Activated T-helper 2 cell treated with anti-CD3 and anti-CD28 coated beads, Interferon-gamma antibody, Interleukin-2, Interleukin-4, amounts not matched to agents 10 μg/mL and 5 μg/mL and 100 μg/mL, durations not matched to agents 14 hours and 24 hours and 36 hours (primary cell): ENCODE results near the gene PPP1R14C. TPM values are rescaled to one million over a fixed set of nuclear protein-coding genes. Genes with fewer than 3 reads are reported as not detected.

Experiments used
- DNase-seq: peaks from one replicate; pipeline ENCODE4 v3.0.0; 2021; ENCODE audit warnings: low spot score
- H3K27ac Mint-ChIP-seq: one replicate; pipeline ENCODE4 v1.8.0; 2021; ENCODE audit warnings: mixed read lengths
- H3K27me3 Mint-ChIP-seq: one replicate; pipeline ENCODE4 v1.8.0; 2021; ENCODE audit warnings: low read depth, mixed read lengths
- H3K36me3 Mint-ChIP-seq: one replicate; pipeline ENCODE4 v1.8.0; 2021; ENCODE audit warnings: low read depth, mixed read lengths
- H3K4me1 Mint-ChIP-seq: one replicate; pipeline ENCODE4 v1.8.0; 2021; ENCODE audit warnings: low read depth, mixed read lengths
- H3K4me3 Mint-ChIP-seq: one replicate; pipeline ENCODE4 v1.8.0; 2021; ENCODE audit warnings: low read depth, mild to moderate bottlenecking, moderate library complexity, mixed read lengths
- H3K9me3 Mint-ChIP-seq: one replicate; pipeline ENCODE4 v1.8.0; 2021; ENCODE audit warnings: mixed read lengths
- intact Hi-C: fragments of 100-400 bp; cut with micrococcal nuclease; formaldehyde crosslinking; loops from one replicate; pipeline ENCODE4 v1.15.1; 2023
- total RNA-seq: library from RNA; stranded (reverse); gene quantifications from 2 replicates; pipeline ENCODE4 v1.2.3, GENCODE V29; 2022

PPP1R14C gene
- total RNA-seq, 1 donor from 2014 or later, result 0.23 TPM

DNA sequence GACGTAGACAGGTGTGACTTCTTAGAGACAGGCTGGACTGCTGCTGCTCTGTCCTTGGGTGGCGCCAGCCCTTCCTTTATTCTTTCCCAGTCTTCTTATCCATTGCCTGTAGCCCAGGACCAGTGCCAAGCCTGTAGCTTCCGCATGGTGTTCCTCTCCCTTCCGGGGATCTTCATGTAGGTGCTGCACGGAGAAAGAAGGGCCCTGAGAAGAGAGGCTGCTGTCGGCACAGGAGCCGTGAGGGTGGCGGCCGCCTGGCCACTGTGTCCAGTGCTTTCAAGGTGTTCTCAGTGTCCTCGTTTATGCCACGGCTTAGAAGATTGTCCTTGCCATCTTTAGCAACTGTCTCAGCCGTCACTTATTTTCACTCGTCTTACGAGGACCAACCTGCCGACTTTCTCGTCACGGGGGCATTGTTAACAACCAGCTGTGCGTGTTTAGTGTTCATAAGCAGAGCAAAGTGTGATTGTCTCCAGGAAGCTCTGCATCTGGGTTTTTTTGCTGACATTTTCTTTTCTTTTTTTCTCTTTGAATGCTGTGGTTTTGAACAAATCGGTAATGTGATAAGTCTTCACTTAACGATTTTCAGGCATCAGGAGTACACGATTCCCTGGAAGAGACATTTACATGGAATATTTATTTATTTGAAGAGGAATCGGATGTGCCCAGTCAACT, 61.2 kb downstream of the PPP1R14C start:
- H3K27ac Mint-ChIP-seq, result no peak overlapping the region
- H3K4me3 Mint-ChIP-seq, result no peak overlapping the region
- DNase-seq, result no peak
- intact Hi-C loops, result no loop called here
- peaks cover 2% of the 10 kb centered on the region for H3K4me1 Mint-ChIP-seq
- H3K36me3 Mint-ChIP-seq, result no peaks in the 10 kb centered on the region
- peaks cover 9% of the 10 kb centered on the region for H3K27me3 Mint-ChIP-seq
- H3K9me3 Mint-ChIP-seq, result no peaks in the 10 kb centered on the region

DNA sequence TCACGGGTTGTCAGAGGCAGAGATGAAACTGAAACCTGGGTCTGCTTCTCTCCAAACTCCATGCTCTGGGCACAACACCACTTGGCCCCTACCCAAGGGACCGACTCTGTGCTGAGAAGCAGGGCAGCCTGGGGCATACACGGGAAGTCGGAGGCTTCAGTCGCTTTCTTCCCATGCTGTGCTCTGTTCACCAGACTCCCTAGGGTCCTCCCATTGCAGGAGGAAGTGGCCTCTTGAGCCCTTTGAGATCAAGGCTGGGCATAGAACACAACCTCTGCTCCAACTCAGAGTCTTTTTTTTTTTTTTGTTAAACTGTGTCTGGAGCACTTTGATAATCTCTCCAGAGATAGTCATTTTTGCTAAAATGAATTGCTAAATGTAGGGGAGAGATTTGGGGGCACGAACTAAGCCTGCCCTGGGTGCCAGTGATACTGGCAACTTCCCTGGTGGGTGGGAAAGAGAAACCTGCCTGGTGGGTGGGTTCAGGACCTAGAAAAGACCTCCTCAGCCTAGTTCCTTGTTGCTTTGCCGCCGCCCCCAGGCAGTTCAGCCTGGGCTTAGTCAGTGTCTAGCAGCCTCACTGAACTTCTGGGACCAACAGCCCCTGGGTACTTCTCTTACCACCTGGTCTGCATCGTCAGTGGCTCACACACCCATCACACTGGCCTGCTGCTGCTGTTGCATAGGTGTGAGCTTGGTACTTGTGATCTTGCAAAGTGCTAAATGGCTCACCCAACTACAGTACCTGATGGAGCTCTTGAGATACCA, 62.0 kb downstream of the PPP1R14C start:
- Mint-ChIP-seq H3K27me3 (peaks cover 9% of the 10 kb centered on the region), H3K36me3 (no peaks in the 10 kb centered on the region), H3K4me1 (peaks cover 2% of the 10 kb centered on the region), H3K9me3 (no peaks in the 10 kb centered on the region), H3K27ac (no peak overlapping the region), H3K4me3 (no peak overlapping the region)
- intact Hi-C loops, result no loop called here
- no peak for DNase-seq

DNA sequence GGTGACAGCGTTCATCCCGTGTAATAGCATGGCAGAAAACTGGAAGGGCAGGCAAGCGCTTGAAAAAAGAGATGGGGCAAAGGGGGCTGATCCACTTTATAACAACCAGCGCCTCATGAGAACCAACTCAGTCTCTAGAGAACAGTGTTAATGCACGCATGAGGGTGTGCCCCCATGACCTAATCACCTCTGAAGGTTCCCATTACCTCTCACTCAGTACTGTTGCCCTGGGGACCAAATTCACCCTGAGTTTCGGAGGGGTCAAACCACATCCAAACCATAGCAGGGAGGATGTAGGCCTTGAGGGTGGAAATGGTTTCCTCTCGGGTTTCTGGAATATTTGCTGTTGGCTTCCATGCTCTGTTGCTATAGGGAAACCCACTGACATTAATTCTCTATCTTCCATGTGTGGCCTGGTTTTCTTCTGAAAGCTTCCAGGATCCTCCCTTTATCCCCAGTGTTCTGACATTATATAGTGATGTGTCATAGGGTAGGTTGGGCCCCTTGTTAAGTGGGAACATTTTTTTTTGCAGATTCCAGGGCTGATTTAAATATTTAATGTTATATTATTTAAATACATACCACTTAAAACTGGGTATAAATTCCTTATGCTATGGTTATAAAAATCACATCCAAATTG, 65.2 kb downstream of the PPP1R14C start:
- H3K27me3 Mint-ChIP-seq, result peaks cover 6% of the 10 kb centered on the region
- no peaks in the 10 kb centered on the region for H3K4me1 Mint-ChIP-seq
- no peak overlapping the region for H3K4me3 Mint-ChIP-seq
- intact Hi-C loops, result no loop called here
- DNase-seq, result no peak
- no peak overlapping the region for H3K27ac Mint-ChIP-seq
- no peaks in the 10 kb centered on the region for H3K36me3 Mint-ChIP-seq
- H3K9me3 Mint-ChIP-seq, result no peaks in the 10 kb centered on the region

DNA sequence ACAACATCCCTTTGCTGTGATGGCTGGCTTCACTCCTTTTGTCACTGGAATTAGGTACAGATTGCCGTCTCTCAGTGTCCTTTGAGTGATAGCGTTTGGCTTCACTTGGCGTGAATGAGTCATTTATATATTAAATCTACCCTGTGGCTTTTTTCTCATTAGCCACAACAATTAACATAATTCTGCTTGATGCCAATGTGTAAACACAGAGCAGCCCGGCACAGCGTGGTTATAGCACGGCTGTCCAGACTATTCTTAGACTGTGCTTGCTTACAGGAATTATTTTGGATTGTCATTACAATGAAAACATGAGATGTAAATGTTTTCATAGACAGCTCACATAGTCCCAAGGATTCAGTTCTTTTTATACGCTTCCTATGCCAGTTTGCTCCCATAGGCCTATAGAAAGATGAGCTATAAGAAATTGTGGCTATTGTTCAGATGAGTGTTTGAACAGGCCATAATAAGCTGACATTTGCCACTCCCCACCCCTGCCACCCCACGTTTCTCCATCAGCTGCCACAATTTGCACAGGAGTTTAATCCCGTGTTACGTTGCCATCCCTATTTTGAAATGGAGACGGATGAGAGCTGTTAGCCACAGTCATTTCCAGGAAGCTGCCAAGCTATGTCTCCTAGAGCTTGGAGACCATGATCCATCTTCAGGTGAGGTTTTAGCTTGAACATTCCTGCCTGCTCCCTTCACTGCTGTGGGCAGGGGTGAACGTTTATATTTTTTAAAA, 65.9 kb downstream of the PPP1R14C start:
- no peaks in the 10 kb centered on the region for H3K36me3 Mint-ChIP-seq

DNA sequence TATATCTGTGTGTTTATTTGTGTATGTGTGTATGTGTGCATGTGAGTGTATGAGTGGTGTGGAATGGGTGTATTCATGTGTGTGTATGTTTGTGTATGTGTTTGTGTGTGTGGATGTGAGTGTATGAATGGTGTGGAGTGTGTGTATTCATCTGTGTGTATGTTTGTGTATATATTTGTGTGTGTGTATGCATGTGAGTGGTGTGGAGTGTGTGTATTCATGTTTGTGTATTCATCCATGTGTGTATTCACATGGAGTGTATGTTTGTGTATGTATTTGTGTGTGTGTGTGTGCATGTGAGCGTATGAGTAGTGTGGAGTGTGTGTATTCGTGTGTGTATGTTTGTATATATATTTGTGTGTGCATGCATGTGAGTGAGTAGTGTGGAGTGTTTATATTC, 66.6 kb downstream of the PPP1R14C start:
- intact Hi-C loops, result no loop called here
- no peaks in the 10 kb centered on the region for H3K4me1 Mint-ChIP-seq
- no peak overlapping the region for H3K27ac Mint-ChIP-seq
- H3K36me3 Mint-ChIP-seq, result no peaks in the 10 kb centered on the region
- no peak for DNase-seq
- no peak overlapping the region for H3K4me3 Mint-ChIP-seq
- peaks cover 6% of the 10 kb centered on the region for H3K27me3 Mint-ChIP-seq
- H3K9me3 Mint-ChIP-seq, result no peaks in the 10 kb centered on the region

More for the DNA sequence above, 65.9 kb downstream of the PPP1R14C start:
- no peaks in the 10 kb centered on the region for H3K4me1 Mint-ChIP-seq
- no peak for DNase-seq
- no peaks in the 10 kb centered on the region for H3K9me3 Mint-ChIP-seq
- no peak overlapping the region for H3K4me3 Mint-ChIP-seq
- no peak overlapping the region for H3K27ac Mint-ChIP-seq
- intact Hi-C loops, result no loop called here
- peaks cover 6% of the 10 kb centered on the region for H3K27me3 Mint-ChIP-seq

DNA sequence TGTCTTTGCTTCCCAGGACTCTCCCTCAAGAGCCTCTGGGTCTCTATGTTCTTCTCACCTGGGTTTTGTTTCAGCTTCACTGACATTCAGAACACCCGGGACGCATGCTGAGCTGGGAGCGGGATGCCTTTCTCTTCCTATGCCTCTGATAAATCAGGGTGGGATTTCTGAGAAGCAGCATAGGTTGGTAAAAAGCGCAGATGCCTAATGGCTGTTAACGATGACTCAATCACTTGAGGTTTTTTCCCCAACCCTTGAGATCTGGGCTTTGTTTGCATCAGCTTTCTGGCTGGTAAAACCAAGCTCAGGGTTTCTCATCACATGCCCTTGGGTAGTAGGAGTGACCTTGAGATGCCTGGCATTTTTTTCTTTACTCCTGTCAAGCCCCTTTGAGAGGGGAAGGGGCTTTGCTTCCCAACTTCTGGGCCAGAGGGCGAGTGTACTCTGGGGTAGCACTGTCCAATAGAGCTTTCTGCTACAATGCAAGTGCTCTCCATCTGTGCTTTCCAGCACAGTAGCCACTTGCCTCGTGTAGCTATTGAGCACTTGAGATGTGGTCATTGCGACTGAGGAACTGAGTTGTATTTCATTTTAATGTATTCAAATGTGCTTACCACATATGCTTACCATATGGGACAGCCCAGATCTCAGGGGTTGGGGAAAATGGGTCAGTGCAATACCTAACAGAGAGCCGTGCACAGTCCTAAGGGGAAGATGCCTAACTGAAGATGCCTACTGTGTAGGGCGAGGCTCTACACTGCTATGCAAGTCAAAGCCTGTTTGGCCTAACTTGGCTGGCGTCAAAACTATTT, 69.1 kb downstream of the PPP1R14C start:
- Mint-ChIP-seq H3K4me1 (no peaks in the 10 kb centered on the region), H3K36me3 (no peaks in the 10 kb centered on the region), H3K4me3 (no peak overlapping the region), H3K9me3 (no peaks in the 10 kb centered on the region), H3K27me3 (peaks cover 8% of the 10 kb centered on the region), H3K27ac (no peak overlapping the region)
- DNase-seq, result no peak
- intact Hi-C loops, result no loop called here

DNA sequence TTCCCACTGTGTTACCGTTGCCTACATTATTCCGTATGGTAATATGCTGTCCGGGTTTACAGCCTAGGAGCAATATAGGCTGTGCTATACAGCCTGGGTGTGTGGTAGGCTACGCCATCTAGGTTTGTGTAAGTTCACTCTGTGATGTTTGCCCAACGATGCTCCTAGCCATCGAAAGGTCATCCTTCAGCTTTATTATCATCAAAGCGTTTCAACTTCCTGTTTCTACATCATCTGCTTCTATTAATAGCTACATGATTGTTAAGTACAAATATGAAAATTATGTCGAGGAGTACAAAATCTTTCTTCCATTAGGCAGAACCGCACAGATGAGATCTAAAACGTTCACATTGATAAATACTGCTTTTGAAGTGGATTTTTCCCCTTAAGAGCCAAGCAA, 69.9 kb downstream of the PPP1R14C start:
- DNase-seq, result no peak
- H3K4me1 Mint-ChIP-seq, result no peaks in the 10 kb centered on the region

DNA sequence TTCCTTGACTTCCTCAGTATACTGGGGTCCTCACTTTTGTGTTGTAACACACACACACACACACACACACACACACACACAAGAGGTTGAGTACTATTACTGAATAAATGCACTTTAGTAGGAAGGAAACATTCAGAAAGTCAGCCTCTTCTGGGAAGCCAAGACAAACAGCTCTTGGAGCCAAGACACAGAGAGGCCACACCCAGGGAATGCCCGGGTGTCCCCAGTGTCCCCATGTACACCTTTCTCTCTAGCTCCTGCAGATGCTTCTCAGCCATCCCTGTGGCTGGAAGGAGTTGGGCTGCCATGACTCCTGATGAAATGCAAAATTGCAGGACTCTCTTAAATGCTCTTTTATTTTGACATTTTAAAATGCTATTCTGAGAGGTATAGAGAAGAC, 70.5 kb downstream of the PPP1R14C start:
- intact Hi-C loops, result no loop called here
- Mint-ChIP-seq H3K27ac (no peak overlapping the region), H3K27me3 (peaks cover 8% of the 10 kb centered on the region), H3K36me3 (no peaks in the 10 kb centered on the region), H3K4me3 (no peak overlapping the region), H3K9me3 (no peaks in the 10 kb centered on the region), H3K4me1 (no peaks in the 10 kb centered on the region)
- DNase-seq, result no peak

More for the DNA sequence above, 69.9 kb downstream of the PPP1R14C start:
- no peak overlapping the region for H3K27ac Mint-ChIP-seq
- no peaks in the 10 kb centered on the region for H3K36me3 Mint-ChIP-seq
- intact Hi-C loops, result no loop called here
- H3K27me3 Mint-ChIP-seq, result peaks cover 8% of the 10 kb centered on the region
- no peaks in the 10 kb centered on the region for H3K9me3 Mint-ChIP-seq
- no peak overlapping the region for H3K4me3 Mint-ChIP-seq

DNA sequence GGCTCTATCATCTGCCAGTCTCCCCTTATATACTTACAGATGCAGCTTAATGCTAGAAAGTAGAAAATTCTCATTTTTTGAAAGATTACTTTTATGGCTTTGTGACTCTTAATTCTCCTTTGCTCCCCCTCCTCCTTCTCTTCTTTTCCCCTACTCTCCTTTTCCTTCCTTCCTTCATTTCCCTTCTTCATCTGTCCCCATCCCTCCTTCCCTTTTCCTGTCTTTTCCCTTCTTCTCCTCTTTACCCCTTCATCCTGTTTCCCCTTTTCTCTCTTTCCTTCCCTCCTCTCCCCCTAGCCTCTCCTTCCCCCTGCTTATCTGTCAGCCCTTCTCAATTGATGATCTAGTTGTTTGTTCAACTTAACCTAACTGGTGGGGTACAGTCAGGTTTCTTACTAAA, 71.5 kb downstream of the PPP1R14C start:
- no peaks in the 10 kb centered on the region for H3K4me1 Mint-ChIP-seq
- no peak overlapping the region for H3K27ac Mint-ChIP-seq
- no peak for DNase-seq
- H3K27me3 Mint-ChIP-seq, result peaks cover 8% of the 10 kb centered on the region
- H3K36me3 Mint-ChIP-seq, result no peaks in the 10 kb centered on the region
- intact Hi-C loops, result no loop called here
- no peak overlapping the region for H3K4me3 Mint-ChIP-seq
- H3K9me3 Mint-ChIP-seq, result no peaks in the 10 kb centered on the region

DNA sequence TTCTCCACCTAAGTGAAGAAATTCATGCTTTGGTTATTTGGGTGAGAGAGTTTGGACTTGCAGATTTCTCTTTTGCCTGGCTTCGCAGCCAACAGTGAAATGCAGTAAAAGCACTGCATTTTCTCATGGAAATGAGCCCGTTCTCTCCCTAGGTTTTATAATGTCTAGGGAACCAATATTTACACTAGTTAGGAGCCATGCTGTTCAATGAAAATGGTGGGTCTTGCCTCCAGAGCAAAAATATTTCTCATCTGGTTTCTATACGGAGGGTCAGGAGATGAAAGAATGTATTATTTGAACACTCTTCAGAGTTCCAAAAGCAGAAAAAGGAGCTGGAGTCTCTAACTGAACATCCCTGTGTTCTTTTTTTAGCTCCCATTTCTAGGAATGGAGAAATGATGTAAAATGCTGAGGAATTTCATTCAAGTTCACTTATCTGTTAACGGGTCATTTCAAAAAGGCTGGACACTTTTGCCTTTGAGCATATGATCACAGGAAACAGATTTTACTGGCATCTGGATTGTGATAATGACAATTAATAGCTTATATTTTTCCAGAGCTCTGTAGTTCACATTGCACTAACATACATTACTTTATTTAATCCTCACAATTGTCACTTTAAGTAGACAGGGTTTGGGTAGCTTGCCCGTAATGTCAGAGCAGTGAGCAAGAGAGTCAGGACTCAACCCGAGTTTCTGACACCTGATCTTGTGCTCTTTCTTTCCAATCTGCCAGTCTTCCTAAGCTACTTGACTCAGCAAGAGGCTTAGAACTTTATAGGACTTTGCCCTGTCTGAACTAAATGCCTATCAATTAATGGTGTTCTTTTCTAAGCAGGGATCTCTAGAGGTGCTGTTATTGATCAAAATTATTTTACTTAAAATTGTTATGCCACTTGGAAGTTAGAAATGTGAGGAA, 78.0 kb downstream of the PPP1R14C start:
- no peak overlapping the region for H3K27ac Mint-ChIP-seq
- no peak overlapping the region for H3K4me3 Mint-ChIP-seq
- no peaks in the 10 kb centered on the region for H3K36me3 Mint-ChIP-seq
- intact Hi-C loops, result no loop called here
- peaks cover 42% of the 10 kb centered on the region for H3K27me3 Mint-ChIP-seq
- no peak for DNase-seq
- H3K9me3 Mint-ChIP-seq, result no peaks in the 10 kb centered on the region
- no peaks in the 10 kb centered on the region for H3K4me1 Mint-ChIP-seq

DNA sequence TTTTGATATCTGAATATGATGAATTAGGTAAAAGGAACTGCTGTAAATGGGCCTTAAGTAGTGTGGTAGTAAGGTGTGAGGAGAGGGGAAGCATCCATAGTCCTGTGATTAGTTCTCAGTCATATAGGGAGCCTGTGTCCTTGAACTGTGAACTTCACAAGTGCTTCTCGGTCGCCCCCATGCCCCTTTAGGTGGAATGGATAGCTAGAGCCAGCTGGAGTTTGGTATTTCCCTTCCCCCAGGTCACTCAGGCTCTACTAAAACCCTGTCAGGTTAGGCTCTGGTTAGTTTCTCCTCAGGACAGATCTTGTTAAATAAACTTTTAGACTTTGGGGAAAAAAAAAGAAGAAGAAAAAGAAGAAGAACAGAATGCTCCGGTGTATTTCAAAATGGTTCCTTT, 82.0 kb downstream of the PPP1R14C start:
- H3K9me3 Mint-ChIP-seq, result no peaks in the 10 kb centered on the region
- peaks cover 1% of the 10 kb centered on the region for H3K4me1 Mint-ChIP-seq
- intact Hi-C loops, result no loop called here
- no peaks in the 10 kb centered on the region for H3K36me3 Mint-ChIP-seq
- no peak overlapping the region for H3K4me3 Mint-ChIP-seq
- no peak for DNase-seq
- no peak overlapping the region for H3K27ac Mint-ChIP-seq
- H3K27me3 Mint-ChIP-seq, result peaks cover 67% of the 10 kb centered on the region
